ENCODE data around the gene FHIT.
"Not testable (repeated sequence)": the region's sequence is repeated elsewhere in the genome, so short reads cannot be mapped to it uniquely, and the experiment has no call there.

FHIT gene

DNA sequence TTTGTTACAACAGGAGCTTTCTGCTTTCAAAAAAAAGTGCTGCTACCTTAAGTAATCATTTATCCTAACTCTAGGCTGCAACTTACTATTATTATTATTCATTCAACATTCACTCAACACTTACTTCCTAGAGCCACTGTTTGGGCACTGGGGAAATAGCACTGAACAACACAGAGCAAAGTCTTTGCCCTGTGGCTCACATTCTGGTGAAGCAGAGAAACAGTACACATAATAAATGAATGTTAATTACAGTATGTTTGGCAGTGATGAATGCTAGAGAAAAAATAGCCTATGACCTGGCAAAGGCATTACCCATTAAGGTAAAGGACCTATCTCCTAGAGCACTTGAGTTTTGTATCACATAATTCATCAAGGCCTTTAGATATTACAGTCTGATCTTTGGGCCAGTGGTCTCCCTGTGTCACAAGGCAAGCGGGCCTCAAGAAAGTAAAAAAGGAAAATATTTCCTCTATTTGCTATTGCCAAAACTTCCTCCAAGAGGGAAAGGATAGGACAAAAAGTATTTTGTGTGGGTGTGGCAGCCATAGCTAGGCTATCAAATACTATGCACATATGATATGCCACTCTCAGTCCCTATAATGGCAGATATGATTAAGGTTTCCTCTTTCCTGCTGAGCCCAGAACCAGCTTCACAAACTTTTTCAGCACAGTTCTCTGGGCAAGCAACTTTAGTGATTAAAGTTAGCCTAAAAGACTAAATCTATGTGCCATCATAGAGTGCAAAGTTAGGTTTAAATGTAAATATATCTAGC is 142.8 kb downstream of the FHIT start:
- no peak for DNase-seq

DNA sequence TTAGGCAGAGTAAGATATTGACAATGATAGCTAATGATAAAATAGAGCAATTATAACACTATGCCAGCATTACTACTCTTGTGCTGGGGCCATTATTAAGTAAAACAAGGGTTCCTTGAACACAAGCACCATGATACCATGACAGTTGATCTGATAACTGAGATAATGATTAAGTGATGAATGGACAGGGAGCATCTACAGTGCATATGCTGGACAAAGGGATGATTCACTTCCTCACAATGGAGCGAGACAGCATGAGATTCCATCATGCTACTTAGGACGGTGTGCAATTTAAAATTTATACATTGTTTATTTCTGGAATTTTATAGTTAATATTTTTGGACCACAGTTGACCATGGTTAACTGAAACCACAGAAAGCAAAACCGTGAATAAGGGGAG is 156.6 kb downstream of the FHIT start:
- no peak for DNase-seq

DNA sequence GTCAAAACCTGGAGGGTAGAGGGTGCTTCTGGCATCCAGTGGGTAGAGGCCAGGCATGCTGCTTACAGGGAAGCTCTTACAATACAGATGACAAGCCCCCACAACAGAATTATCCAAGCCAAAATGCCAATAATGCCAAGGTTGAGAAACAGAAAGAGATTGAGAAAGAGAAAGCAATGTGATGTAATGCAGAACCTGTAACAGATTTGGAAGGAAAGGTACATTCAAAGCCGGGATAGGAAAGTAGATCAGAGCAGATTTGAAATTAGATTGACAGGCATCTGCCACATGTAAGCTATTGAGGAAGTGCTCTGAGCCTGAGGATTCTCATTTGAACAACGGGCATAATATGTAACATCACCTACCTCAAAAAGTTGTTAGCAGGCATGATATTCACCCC is 157.9 kb downstream of the FHIT start:
- DNase-seq = no peak

DNA sequence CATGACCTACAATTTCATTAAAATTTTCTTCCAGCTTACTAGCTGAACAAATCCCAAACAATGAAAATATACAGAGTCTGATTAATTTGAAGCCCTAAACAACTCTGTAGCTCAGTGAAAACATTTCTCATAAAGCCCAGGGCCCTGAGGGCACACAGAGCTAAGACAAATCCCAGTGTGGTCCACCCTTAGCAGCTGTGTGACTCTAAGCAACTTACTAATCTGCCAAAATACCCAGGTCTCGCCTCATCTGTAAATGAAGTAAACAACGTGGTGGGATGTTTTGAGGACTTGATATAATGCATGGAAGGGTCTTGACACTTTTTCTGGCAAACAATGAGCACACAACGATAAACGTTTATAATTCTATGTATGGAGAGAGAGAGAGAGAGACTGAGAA is 158.4 kb downstream of the FHIT start:
- no peak for DNase-seq

DNA sequence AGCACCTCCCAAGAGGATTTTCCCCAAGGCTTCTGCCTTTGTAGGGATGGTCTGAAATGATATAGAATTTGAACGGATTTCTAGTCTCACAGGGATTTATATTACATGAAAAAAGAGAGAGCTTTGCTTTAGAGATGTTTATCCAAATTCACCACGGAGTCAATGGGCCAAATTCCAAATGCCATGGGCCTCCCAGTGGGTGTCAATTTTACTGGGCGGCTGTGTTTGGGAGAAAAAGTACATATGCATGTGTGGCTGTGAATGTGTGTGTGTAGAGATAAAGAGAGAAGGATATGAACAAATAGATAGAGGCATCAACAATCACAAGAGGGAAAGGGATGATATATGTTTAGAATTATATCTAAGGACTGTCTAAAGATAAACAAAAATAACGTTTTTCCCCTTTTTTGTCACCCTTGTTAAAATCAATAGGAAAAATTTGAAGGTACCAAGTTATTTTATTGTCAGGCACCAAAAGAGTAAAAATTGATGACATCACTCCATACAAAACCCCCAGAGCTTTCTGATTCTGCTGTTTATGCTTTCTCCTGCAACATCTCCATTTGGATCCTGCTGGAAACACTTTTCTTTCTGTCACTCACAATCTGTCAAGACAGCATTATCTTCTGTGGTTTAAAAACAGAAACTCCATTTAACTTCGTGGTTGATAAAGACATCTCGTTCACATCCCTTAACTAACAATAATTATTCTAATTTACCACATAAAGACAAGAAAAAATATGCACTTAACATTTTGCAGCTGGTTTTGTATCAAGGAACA is 160.7 kb downstream of the FHIT start:
- DNase-seq = no peak

DNA sequence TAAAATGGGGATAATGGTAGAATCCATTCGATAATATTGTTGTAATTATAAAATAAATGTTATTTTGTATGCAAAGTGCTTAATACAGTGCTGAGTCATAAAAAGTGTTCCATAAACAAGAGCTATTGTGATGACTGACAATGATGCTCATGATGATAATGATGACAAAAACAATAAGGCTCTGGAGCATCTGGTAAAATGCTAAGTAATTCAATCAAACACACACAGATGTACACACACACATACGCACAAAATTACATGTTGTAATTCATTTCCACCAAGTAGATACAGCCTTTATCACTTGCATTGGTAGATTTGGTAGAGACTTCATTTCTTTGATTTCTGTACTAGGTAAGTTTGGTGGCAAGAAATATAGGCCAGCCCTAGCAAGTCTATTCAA is 163.8 kb downstream of the FHIT start:
- DNase-seq = no peak

DNA sequence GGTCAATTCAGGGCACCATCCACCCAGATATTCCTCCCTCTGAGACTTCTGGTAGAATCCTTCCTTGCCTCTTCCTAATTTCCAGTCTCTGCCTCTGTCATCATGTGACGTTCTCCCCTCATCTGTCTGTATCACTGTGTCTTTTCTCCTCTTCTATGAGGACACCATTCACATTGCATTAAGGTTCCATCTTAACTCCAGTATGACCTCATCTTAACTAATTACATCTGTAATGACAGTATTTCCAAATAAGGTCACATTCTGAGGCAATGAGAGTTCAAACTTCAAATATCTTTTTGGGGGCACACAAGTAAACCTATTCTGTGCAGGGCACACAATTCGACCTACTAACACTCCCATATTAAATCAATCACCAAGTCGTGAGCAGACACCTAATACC is 169.7 kb downstream of the FHIT start:
- no peak for DNase-seq

DNA sequence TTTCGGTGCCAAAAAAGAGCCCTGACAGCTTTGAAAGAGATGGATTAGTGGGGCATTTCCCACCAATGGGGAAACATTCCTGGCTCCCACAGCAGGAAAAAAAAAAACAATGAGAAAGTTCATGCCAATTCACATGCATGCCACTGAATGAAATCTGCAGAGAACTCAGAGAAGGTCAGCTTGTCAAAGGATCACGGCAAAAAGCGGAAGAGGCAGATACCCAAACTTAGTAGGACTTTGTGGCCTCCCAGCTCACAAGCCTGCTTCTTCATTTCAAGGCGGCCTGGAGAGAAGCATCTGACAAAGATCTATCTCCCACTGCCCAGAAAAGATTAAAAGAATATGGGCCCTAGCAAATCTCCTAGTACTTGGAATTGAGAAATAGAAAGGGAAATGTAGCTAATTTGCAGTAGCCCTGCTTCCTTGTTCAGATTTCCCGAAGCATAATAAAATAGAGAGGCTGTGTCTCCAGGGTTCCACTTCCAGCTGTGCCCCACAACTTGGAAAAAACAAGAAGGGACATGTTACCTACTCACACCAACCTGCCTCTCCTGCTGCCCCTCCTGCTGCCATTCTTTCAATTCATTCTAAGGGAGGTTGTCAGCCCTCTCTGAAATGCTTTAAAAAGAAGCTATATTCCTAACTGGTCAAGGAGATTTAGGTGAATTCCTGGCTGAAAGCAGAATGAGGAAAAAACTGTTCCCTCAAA is 170.4 kb downstream of the FHIT start:
- no peak for DNase-seq

DNA sequence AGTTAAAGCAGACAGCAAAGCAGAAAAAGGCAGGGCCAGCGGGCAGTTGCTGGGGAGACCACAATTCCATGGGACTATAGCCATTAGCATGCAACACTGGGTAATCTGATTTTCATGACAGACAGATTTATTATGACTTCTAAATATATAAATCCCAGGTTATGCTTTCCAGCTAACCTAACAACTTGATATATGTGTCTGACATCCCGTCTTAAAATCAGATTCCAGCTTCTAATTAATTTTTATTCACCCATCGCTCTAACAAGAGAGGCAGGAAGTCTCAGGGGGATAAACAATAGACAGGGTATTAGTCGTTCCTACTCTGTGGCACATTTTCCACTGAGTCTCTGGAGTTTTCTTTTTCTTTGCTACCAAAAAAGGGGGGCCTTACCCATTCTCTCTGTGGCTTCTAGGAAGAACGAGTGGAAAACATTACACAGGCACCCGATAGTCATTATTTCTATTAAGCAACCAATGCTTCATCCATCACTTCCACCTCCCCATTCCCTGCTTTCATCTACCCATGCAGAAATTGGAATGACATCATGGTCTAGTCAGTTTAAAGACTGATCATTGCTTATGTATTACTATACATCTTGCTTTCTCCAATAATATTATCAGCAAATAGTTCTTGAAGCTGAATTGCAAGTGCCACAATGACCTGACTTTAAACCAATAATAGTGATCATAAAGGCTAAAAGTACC is 173.1 kb downstream of the FHIT start:
- DNase-seq = no peak

DNA sequence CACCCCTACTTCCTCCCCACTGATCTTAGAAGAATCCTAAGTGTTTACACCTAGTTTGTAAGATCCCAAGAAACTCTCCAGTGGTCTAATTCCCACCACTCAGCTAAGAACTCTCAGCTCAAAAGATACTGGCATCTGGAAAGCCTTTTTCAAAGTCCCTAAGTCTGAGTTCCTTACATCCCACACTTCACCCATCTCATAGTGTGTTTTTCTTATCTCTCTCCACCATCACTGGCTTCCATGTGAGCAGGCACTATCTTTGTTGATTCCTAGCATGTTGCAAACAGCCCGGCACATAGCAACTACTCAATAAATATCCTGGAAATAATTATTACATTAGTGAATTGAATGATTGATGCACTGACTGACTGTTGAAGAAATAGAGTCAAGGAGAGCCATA is 173.7 kb downstream of the FHIT start:
- no peak for DNase-seq

DNA sequence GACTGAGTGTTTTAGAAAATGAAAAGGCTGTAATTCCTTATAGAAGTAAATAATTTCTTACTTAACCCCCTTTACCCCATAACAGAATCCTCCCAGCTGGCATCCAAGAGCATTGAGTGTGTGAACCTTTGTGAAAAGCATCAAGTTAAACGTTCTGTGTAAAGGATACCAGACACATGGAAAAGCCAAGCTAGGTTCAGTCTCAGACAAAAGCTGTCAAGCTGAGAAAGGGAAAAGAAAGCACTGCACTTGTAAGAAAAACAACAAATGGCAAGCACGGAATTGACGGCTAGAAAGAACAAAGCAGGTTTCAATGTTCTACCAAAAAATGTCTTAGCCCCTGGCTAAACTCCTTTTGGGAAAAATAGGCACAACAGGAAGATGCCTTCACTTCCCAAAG is 176.5 kb downstream of the FHIT start:
- DNase-seq = no peak

DNA sequence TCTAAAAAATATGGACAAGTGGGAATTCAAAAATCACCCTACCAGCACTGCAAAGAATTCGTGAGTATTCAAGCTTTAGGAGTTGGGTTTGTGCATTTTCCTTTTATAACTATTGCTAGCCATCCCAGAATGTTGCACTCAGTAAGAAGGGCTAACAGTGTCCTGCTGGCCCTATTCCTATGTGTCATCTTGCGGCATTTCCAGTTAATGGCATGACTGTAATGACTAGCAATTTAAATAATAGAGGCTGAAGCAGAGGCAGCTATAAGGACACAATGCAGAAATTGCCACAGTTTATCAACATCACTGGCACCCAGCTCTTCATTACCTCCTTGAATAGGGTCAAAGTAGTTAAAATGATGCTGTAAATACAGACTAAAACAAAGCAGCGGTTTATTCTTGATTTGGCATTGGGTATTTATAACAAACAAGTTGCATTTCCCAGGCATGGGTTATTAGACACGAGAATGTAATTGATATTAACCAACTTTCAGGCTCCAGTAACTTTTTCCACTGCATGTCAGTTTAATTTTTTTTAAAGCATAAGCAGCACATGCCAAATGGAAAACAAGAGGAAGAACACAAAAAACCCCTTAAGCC is 177.6 kb downstream of the FHIT start:
- no peak for DNase-seq

DNA sequence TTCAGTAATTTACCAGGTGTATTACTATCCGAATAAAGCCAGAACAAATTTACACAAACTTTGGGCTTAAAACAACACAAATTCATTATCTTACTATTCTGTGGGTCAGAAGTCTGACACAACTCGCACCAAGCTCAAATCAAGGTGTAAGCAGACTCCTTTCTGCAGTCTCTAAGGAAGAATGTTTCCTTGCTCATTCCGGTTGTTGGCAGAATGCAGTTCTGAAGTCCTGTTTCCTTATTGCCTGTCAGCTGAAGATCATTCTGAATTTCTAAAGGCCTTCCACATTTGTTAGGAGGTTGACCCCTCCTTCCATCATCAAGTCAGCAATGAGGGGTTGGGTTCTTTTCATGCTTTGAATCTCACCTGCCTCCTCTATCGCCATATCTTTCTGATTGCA is 183.2 kb downstream of the FHIT start:
- DNase-seq = no peak

DNA sequence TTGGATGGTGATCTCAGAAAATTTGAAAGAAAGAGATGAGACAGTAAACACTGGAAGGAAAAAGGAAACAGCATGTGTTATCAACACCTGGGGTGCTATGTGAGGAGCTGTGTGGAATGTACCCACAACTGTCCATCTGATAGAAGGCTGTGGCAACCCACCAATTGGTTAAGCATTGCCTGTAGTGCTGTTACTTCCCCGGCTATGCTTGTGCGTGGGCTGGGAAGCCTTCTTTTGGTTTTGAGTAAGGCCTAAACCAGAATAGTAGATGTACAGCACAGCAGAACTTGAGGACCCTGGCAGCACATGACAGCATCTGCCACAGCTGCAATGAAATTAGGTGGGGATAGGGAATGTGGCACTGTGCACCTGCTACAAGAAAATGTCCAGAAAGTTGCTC is 184.5 kb downstream of the FHIT start:
- DNase-seq = no peak

DNA sequence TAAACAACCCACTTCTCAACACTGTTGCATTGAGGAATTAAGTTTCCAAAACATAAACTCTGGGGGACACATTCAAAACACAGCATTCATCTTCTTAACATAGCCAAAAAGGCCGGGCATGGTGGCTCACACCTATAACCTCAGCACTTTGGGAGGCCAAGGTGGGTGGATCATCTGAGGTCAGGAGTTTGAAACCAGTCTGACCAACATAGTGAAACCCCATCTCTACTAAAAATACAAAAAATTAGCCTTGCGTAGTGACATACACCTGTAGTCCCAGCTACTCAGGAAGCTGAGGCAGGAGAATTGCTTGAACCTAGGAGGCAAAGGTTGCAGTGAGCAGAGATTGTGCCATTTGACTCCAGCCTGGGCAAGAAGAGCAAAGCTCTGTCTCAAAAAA is 185.0 kb downstream of the FHIT start:
- DNase-seq = not testable (repeated sequence)

DNA sequence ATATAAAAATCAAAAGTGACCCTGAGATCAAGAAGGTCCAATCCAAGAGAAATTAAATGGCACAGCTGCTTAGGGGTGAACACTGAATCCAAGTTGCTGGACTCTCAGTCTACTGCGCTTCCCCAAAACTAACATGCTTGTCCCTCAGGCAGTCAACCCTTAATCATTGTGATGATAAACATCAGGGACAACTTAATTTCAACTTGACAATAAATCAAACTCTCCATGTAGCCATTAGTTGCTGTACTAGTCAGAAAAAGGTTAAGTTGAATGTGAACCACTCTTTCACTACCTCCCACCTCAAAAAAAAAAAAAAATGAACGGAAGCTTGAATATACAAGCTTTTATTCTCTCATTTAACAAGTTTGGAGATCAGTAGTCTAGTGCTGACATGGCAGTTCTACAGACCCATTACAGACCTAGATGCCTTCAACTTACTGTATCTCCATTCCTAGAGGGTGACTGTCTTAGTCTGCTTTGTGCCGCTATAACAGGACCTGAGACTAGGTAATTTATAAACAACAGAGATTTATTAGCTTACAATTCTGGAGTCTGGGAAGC is 185.7 kb downstream of the FHIT start:
- DNase-seq = no peak

DNA sequence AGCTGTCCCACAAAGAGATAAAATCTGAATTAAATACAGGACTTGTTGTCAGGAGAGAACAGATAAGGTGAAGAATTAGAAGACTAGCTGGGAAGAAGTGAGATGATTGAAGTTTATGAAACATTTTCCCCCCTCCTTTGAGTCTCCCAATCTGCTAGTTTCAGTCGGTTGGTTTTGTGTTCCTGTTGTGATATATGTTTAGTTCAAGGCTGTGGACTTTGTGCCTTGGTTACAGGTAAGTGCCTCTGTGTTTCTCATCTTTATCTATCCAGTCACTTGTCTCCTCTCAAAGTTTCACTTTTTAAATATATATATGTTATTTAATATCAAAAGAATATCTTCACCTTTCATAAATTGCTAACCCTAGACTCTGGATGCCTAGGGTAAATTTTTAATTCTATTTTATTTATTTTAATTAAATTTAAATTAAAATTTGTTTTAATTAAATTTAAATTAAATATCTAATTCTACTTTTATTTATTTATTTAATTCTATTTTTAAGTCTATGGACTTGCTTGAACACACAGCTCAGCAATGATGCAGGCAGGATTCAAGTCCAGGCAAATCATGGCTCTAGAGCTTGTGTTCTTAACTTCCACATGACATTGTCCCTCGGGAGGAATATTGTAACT is 190.0 kb downstream of the FHIT start:
- no peak for DNase-seq

DNA sequence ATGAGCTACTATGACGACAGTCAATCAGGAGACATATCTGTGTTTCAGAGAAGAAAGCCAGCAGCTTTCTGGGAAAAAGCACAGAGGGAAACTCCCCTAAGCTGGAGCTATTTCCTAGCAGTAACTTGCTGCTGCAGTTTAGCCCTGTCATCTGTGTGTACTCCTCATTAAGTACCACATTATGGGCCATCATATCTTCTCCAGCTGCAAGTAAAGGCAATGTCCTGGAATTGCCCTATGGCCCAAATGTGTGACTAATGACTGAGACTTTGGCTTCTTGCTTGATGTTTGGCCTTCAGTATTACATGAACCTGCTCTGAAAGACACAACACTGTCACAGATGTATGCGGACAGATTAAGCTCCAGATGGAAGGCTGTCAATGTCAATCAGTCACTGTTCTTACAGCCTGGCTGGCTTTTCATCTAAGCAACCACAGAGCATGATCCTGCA is 190.8 kb downstream of the FHIT start:
- DNase-seq = no peak

DNA sequence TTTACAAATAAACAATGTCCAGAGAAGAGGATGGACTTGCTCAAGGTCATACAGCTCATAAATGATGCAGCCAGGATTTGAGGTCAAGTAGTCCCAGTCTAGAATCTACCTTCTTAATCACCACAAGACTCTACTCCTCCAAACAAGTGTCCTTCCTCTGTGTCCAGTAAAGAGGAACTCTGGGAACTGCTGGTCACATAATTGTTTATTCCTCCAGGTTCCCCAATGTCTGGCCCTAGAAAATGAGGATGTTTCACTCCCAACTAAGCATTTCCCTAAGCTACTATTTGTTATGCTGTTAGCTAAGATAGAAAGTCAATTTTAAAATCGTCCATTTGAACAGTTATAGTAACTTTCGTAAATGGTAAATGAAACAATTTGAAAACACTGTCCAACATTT is 192.4 kb downstream of the FHIT start:
- no peak for DNase-seq

DNA sequence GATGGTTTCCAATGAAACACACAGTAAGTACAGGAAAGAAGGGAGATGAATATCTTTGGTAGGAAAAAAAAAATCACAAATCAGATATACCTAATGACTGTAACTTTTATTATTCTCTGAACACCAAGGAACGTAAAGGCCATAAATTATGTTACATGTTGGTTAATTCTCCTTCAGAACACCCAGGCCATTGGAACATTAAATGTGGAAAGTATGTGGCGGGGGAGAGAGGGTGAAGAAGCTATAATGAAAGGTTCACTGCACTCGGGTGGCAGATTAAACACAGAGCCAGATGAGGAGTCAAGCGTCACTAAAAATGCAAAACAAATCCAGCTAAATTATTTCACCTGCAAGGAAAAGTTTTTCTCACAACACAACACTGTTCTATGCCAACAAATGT is 193.8 kb downstream of the FHIT start:
- no peak for DNase-seq

DNA sequence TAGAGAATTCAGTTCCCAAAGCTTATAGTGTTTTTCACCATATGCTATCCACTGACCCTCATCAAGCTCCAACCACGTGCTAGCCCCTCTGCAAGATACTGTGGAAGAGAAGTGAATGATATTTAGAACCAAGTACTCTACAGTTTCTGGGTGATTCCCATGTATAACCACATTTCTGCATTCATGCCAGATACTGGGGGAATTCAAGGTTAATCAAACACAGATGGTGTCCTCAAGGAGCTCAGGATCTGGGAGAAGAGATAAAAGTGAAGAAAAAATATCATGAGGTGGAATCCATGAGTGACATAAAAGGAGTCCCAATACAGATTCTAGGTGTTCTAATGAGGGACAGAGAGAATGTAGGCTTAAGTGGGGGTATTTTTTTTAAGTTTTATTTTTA is 195.8 kb downstream of the FHIT start:
- no peak for DNase-seq

Measured in effector CD8-positive, alpha-beta T cell (primary cell).